ENCODE results near the gene PLEKHH2. TPM values are rescaled to one million over a fixed set of nuclear protein-coding genes. Genes with fewer than 3 reads are reported as not detected.

PLEKHH2 gene
- total RNA-seq, 4 donors from 2014 or later: 47.1 to 124 (median 74.8) TPM

- no peak overlapping the region for H3K4me3 ChIP-seq
- TF ChIP-seq CTCF (IDR thresholded peaks at IDR 0.05): no peak
- TF ChIP-seq POLR2A (IDR thresholded peaks at IDR 0.05): no peak
- H3K27me3 ChIP-seq: no peaks in the 10 kb centered on the region
- H3K27ac ChIP-seq: peak overlapping the region; percentile 72 to 79
- DNase-seq: no peak
- intact Hi-C loops (cut with DNase I; ENCODE audit: low total_unique reads): no loop called here
- H3K4me1 ChIP-seq: peaks cover 0 to 8% of the 10 kb centered on the region in 2 donors
- H3K9me3 ChIP-seq: no peaks in the 10 kb centered on the region
- H3K36me3 ChIP-seq: no peaks in the 10 kb centered on the region
These were observed 154.1 kb downstream of the PLEKHH2 start for GRCh38 chr2:43791035-43791765.

- TF ChIP-seq CTCF (IDR thresholded peaks at IDR 0.05) (no peak), POLR2A (IDR thresholded peaks at IDR 0.05) (no peak)
- DNase-seq: no peak
- no peaks in the 10 kb centered on the region for H3K9me3 ChIP-seq
- peaks cover 0 to 8% of the 10 kb centered on the region in 2 donors for H3K4me1 ChIP-seq
- no peak overlapping the region for H3K4me3 ChIP-seq
- no peaks in the 10 kb centered on the region for H3K36me3 ChIP-seq
- intact Hi-C loops (cut with DNase I; ENCODE audit: low total_unique reads): no loop called here
- no peak overlapping the region for H3K27ac ChIP-seq
- no peaks in the 10 kb centered on the region for H3K27me3 ChIP-seq
These were observed 155.6 kb downstream of the PLEKHH2 start for GRCh38 chr2:43792653-43793052.

GRCh38 chr2:43794956-43795355 is 157.9 kb downstream of the PLEKHH2 start:
- no peak overlapping the region for H3K4me3 ChIP-seq
- no peak overlapping the region for H3K27ac ChIP-seq
- no peak for TF ChIP-seq POLR2A (IDR thresholded peaks at IDR 0.05)
- no peak for TF ChIP-seq CTCF (IDR thresholded peaks at IDR 0.05)
- no peak for DNase-seq
- intact Hi-C loops (cut with DNase I; ENCODE audit: low total_unique reads): no loop called here
- H3K27me3 ChIP-seq: no peaks in the 10 kb centered on the region
- H3K9me3 ChIP-seq: no peaks in the 10 kb centered on the region
- H3K36me3 ChIP-seq: no peaks in the 10 kb centered on the region
- no peaks in the 10 kb centered on the region for H3K4me1 ChIP-seq

GRCh38 chr2:43796206-43796605 is 159.1 kb downstream of the PLEKHH2 start:
- H3K36me3 ChIP-seq: no peaks in the 10 kb centered on the region
- DNase-seq: no peak
- intact Hi-C loops (cut with DNase I; ENCODE audit: low total_unique reads): no loop called here

More at GRCh38 chr2:43796206-43796605, 159.1 kb downstream of the PLEKHH2 start:
- H3K4me1 ChIP-seq: no peaks in the 10 kb centered on the region
- H3K4me3 ChIP-seq: no peak overlapping the region
- TF ChIP-seq CTCF (IDR thresholded peaks at IDR 0.05): no peak
- no peak for TF ChIP-seq POLR2A (IDR thresholded peaks at IDR 0.05)
- H3K27ac ChIP-seq: no peak overlapping the region
- H3K27me3 ChIP-seq: no peaks in the 10 kb centered on the region
- no peaks in the 10 kb centered on the region for H3K9me3 ChIP-seq
